AG04450 (cell line): ENCODE measurements around the gene DLGAP4. TPM values are rescaled to one million over a fixed set of nuclear protein-coding genes. Genes with fewer than 3 reads are reported as not detected.

Source experiments
- CTCF ChIA-PET: fragments of 300-600, 350-600 bp; formaldehyde crosslinking; extraction: SDS; loops from one replicate; lab custom pipeline; 2022; ENCODE audit warnings: antibody characterized with exemption, inconsistent platforms; lab: Charles Lee
- POLR2A ChIA-PET: fragments of 350-600 bp; formaldehyde crosslinking; extraction: SDS; loops from one replicate; lab custom pipeline; 2021; ENCODE audit warnings: antibody characterized with exemption, inconsistent platforms; lab: Yijun Ruan, JAX
- DNase-seq: peaks from one replicate; pipeline ENCODE4 v3.0.0-alpha.2; 2011; ENCODE audit warnings: low read depth, low spot score
- H3K27ac ChIP-seq: one replicate; pipeline ENCODE4 v1.5.1; 2012; ENCODE audit warnings: low read depth, low read length, control low read depth
- H3K27me3 ChIP-seq: one replicate; pipeline ENCODE4 v1.6.0; 2012; ENCODE audit warnings: low read length; ENCODE audit not compliant: control insufficient read depth, insufficient read depth
- H3K4me3 ChIP-seq: 2 replicates; pipeline ENCODE4 v1.5.1; 2011; ENCODE audit warnings: mild to moderate bottlenecking, low read depth, low read length, control low read depth
- H3K9me3 ChIP-seq: 2 replicates; pipeline ENCODE4 v1.5.1; 2012; ENCODE audit warnings: low read length; ENCODE audit not compliant: control insufficient read depth, insufficient read depth
- polyA plus RNA-seq: library from polyadenylated mRNA; depleted of rRNA; stranded (reverse); fragments of >200 nt; gene quantifications from 2 replicates; pipeline ENCODE4 v1.2.3, GENCODE V29; 2011
- TF ChIP-seq, protein P1 (sequence below): IDR thresholded peaks from 2 replicates; pipeline ENCODE4 v1.5.1; 2011; ENCODE audit warnings: low read depth, low read length, control low read depth, inconsistent platforms

The DLGAP4 gene
- polyA plus RNA-seq, 1 experiment: 17.7 TPM

- ChIA-PET CTCF (no interaction called here), POLR2A (no interaction called here)
- no peak for DNase-seq
- TF ChIP-seq, protein P1, sequence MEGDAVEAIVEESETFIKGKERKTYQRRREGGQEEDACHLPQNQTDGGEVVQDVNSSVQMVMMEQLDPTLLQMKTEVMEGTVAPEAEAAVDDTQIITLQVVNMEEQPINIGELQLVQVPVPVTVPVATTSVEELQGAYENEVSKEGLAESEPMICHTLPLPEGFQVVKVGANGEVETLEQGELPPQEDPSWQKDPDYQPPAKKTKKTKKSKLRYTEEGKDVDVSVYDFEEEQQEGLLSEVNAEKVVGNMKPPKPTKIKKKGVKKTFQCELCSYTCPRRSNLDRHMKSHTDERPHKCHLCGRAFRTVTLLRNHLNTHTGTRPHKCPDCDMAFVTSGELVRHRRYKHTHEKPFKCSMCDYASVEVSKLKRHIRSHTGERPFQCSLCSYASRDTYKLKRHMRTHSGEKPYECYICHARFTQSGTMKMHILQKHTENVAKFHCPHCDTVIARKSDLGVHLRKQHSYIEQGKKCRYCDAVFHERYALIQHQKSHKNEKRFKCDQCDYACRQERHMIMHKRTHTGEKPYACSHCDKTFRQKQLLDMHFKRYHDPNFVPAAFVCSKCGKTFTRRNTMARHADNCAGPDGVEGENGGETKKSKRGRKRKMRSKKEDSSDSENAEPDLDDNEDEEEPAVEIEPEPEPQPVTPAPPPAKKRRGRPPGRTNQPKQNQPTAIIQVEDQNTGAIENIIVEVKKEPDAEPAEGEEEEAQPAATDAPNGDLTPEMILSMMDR: no peak
- Histone ChIP-seq H3K27ac (no peak overlapping the region), H3K4me3 (no peak overlapping the region), H3K9me3 (no peaks in the 10 kb centered on the region), H3K27me3 (peaks cover 20% of the 10 kb centered on the region)
Measured at GRCh38 chr20:36424314-36424713, 118.2 kb downstream of the DLGAP4 start.

DNA sequence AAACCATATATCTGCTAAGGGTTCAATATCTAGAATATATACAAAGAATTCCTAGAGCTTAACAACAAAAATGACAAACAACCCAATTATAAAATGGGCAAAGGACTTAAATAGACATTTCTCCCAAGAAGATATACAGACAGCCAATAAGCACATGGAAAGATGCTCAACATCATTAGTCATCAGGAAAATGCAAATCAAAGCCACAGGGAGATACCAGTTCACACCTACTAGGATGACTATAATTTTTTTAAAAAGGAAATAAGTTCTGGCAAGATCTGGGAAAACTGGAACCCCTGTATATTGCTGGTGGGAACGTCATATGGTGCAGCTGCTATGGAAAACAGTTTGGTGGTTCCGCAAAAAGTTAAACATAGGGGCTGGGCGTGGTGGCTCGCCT, 119.0 kb downstream of the DLGAP4 start:
- POLR2A ChIA-PET: no interaction called here
- no peak for DNase-seq
- H3K4me3 ChIP-seq: no peak overlapping the region
- CTCF ChIA-PET: no interaction called here
- H3K9me3 ChIP-seq: no peaks in the 10 kb centered on the region
- no peak overlapping the region for H3K27ac ChIP-seq
- TF ChIP-seq, protein P1: no peak
- H3K27me3 ChIP-seq: peaks cover 20% of the 10 kb centered on the region

- TF ChIP-seq, protein P1: no peak
- Histone ChIP-seq H3K4me3 (no peak overlapping the region), H3K27me3 (peaks cover 16% of the 10 kb centered on the region), H3K27ac (no peak overlapping the region), H3K9me3 (no peaks in the 10 kb centered on the region; the same call in 1 of the 2 replicates)
- ChIA-PET CTCF (interaction anchor here (0.6 to 1.9 kb wide), 2 partner anchors 125 to 229 kb away, joined by 3 to 6 read pairs; no protein-coding TSS in a partner anchor), POLR2A (no interaction called here)
- DNase-seq: no peak
Measured at GRCh38 chr20:36431604-36432003, 125.5 kb downstream of the DLGAP4 start.

DNA sequence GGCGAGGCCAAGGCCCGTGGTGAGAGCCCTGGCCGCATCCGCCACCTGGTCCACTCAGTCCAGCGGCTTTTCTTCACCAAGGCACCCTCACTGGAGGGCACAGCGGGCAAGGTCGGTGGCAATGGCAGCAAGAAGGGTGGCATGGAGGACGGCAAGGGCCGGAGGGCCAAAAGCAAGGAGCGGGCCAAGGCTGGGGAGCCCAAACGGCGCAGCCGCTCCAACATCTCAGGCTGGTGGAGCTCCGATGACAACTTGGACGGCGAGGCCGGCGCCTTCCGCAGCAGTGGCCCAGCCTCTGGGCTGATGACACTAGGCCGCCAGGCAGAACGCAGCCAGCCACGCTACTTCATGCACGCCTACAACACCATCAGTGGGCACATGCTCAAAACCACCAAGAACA, 126.0 kb downstream of the DLGAP4 start:
- Histone ChIP-seq H3K27me3 (peaks cover 16% of the 10 kb centered on the region), H3K27ac (no peak overlapping the region), H3K9me3 (no peaks in the 10 kb centered on the region; the same call in 1 of the 2 replicates), H3K4me3 (no peak overlapping the region)
- ChIA-PET POLR2A (no interaction called here), CTCF (interaction anchor here (0.6 to 1.9 kb wide), 2 partner anchors 125 to 229 kb away, joined by 3 to 6 read pairs; no protein-coding TSS in a partner anchor)
- TF ChIP-seq, protein P1: no peak
- DNase-seq: no peak

DNA sequence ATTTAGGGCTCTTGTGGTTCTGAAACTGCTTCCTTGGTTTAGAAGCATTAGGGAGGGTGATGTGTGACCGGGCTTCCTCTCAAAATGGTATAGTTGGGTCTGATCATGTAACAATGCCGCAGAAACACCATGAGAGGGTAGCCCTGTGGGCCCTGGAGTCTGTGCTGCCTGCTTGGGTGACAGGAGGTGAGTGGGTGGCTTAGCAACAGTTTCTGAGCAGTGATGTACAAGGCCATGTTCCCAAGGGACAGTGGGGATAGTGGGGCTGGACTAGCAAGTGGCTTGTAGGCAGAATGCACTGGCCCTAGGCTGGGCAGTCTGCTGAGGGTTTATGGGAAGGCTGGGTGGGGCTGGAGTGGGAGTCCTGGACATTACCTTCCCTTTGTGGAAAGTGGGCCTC, 128.2 kb downstream of the DLGAP4 start:
- Histone ChIP-seq H3K4me3 (no peak overlapping the region), H3K27ac (no peak overlapping the region), H3K9me3 (no peaks in the 10 kb centered on the region; the same call in 1 of the 2 replicates), H3K27me3 (peaks cover 18% of the 10 kb centered on the region)
- ChIA-PET POLR2A (no interaction called here), CTCF (no interaction called here)
- no peak for DNase-seq
- TF ChIP-seq, protein P1: no peak
